ENCODE data around the gene PSMD14. TPM values are rescaled to one million over a fixed set of nuclear protein-coding genes. Genes with fewer than 3 reads are reported as not detected.

PSMD14 gene
- total and polyA plus RNA-seq, 4 donors: 28.8 to 60.5 (median 47.1) TPM

DNA sequence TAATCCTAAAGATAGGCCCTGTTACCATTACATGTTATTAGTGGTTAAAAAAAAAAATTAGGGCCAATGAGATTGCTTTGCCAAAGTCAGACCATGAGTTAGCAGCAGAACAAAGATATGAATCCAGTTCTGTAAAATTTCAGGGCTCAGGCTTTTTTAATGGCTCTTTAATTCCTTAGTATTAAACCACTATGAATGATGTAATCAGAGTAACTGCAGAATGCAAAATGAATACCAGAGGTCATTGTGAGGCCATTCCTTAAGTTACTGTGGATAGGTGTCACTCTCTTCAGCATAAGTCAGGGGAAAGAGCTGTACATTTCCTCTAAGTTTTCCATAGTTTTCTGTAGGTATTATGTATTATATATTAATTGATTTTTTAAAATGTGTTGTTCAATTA is 65.7 kb downstream of the PSMD14 start:
- DNase-seq: no peak
- Histone ChIP-seq H3K9ac (ENCODE audit: insufficient read depth in 1 of 2, low read length in 2 of 2) (no peak overlapping the region), H3K9me3 (ENCODE audit: control insufficient read depth in 4 of 4, insufficient read depth in 3 of 4, low read length in 3 of 4) (no peaks in the 10 kb centered on the region), H3K27me3 (ENCODE audit: control insufficient read depth in 3 of 3, insufficient read depth in 3 of 3, low read length in 2 of 3) (no peaks in the 10 kb centered on the region), H3K27ac (ENCODE audit: low read depth in 1 of 2, low read length in 1 of 2) (no peak overlapping the region), H3K36me3 (ENCODE audit: control insufficient read depth in 4 of 4, insufficient read depth in 4 of 4, low read length in 4 of 4) (peaks cover 0 to 6% (median 1%) of the 10 kb centered on the region in 4 donors), H3K4me1 (ENCODE audit: control insufficient read depth in 5 of 5, insufficient read depth in 5 of 5, low read length in 5 of 5) (peaks cover 0 to under 1% (median 0%) of the 10 kb centered on the region in 5 donors), H3K4me3 (no peak overlapping the region)
- TF ChIP-seq, protein P1, sequence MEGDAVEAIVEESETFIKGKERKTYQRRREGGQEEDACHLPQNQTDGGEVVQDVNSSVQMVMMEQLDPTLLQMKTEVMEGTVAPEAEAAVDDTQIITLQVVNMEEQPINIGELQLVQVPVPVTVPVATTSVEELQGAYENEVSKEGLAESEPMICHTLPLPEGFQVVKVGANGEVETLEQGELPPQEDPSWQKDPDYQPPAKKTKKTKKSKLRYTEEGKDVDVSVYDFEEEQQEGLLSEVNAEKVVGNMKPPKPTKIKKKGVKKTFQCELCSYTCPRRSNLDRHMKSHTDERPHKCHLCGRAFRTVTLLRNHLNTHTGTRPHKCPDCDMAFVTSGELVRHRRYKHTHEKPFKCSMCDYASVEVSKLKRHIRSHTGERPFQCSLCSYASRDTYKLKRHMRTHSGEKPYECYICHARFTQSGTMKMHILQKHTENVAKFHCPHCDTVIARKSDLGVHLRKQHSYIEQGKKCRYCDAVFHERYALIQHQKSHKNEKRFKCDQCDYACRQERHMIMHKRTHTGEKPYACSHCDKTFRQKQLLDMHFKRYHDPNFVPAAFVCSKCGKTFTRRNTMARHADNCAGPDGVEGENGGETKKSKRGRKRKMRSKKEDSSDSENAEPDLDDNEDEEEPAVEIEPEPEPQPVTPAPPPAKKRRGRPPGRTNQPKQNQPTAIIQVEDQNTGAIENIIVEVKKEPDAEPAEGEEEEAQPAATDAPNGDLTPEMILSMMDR (IDR thresholded peaks at IDR 0.05; ENCODE audit: control extremely low read depth, extremely low read depth): no peak
- ATAC-seq (ENCODE audit: insufficient read depth, low FRiP score): no peak

DNA sequence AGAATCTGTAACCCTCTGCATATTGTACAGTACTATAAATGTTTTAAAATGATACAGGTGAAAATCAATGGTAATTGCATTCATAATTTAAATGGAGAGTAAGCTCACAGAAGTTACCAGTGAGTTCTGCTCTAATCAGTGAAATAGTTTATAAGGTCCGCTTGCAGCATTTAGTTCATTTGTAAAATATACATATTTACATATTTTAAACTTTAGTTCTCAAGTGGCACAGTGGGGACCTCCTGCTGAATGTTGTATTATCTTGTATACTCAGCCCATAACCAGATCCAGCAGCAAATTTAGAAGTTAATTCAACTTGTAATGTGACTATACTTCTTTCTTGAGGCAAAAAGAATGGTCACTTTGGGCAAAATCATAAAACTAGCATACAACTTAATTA is 66.2 kb downstream of the PSMD14 start:
- no peaks in the 10 kb centered on the region for H3K9me3 ChIP-seq (ENCODE audit: control insufficient read depth in 4 of 4, insufficient read depth in 3 of 4, low read length in 3 of 4)
- DNase-seq (no peak), ATAC-seq (ENCODE audit: insufficient read depth, low FRiP score) (no peak)
- H3K9ac ChIP-seq (ENCODE audit: insufficient read depth in 1 of 2, low read length in 2 of 2): no peak overlapping the region
- 95 to 100% methylated on average over 1 of the region's 1 CpG for WGBS, 2 donors
- peaks cover 0 to 3% (median 0%) of the 10 kb centered on the region in 5 donors for H3K4me1 ChIP-seq (ENCODE audit: control insufficient read depth in 5 of 5, insufficient read depth in 5 of 5, low read length in 5 of 5)
- TF ChIP-seq, protein P1 (IDR thresholded peaks at IDR 0.05; ENCODE audit: control extremely low read depth, extremely low read depth): no peak
- peaks cover 0 to 6% (median 1%) of the 10 kb centered on the region in 4 donors for H3K36me3 ChIP-seq (ENCODE audit: control insufficient read depth in 4 of 4, insufficient read depth in 4 of 4, low read length in 4 of 4)
- H3K4me3 ChIP-seq: no peak overlapping the region
- no peaks in the 10 kb centered on the region for H3K27me3 ChIP-seq (ENCODE audit: control insufficient read depth in 3 of 3, insufficient read depth in 3 of 3, low read length in 2 of 3)
- H3K27ac ChIP-seq (ENCODE audit: low read depth in 1 of 2, low read length in 1 of 2): no peak overlapping the region

DNA sequence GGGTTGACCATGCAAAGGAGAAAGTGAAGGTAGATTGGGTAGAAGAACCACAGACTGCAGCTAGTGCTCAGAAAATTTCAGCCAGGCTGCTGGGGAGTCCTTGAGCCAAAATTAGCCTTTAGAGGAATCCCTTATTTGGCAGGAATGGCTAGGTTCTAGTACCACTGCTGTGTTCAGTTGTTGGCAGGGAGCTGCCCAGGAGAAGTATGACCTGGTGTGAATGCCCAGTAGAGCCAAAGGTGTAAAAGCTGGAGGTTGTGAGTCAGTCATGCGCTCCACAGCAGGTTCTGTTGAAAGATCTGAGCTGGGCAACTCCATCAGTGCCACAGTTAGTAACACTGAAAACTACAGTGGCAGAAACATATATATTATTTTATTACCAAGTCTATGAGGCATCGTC is 71.5 kb downstream of the PSMD14 start:
- Histone ChIP-seq H3K4me1 (ENCODE audit: control insufficient read depth in 5 of 5, insufficient read depth in 5 of 5, low read length in 5 of 5) (peaks cover 0 to 8% (median 0%) of the 10 kb centered on the region in 5 donors), H3K36me3 (ENCODE audit: control insufficient read depth in 4 of 4, insufficient read depth in 4 of 4, low read length in 4 of 4) (no peaks in the 10 kb centered on the region), H3K9me3 (ENCODE audit: control insufficient read depth in 4 of 4, insufficient read depth in 3 of 4, low read length in 3 of 4) (no peaks in the 10 kb centered on the region), H3K27ac (ENCODE audit: low read depth in 1 of 2, low read length in 1 of 2) (peak overlapping the region in 1 of 2 donors; percentile 21), H3K4me3 (no peak overlapping the region), H3K27me3 (ENCODE audit: control insufficient read depth in 3 of 3, insufficient read depth in 3 of 3, low read length in 2 of 3) (no peaks in the 10 kb centered on the region), H3K9ac (ENCODE audit: insufficient read depth in 1 of 2, low read length in 2 of 2) (no peak overlapping the region)
- WGBS, 2 donors: 96 to 100% methylated on average over 2 of the region's 2 CpGs
- TF ChIP-seq, protein P1 (IDR thresholded peaks at IDR 0.05; ENCODE audit: control extremely low read depth, extremely low read depth): no peak
- ATAC-seq (ENCODE audit: insufficient read depth, low FRiP score): no peak
- DNase-seq: no peak

DNA sequence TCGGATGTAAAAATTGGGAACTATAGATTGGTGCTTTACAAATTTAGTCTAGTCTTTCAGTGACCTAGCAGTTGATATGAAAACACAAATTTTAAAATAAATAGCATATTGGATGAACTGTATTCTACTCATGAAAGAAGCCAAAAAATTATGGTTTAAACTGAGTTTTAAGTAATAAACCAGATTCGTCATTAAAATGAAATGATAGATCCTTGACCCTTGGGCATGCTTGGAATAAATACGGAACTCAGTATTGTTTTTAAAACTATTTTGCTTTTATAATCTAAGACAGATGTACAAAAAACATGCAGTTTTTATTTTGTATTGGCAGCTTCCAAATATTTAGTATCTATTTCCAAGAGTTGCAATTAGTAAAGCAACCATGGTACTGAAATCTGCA is 73.3 kb downstream of the PSMD14 start:
- ATAC-seq (ENCODE audit: insufficient read depth, low FRiP score): no peak
- no peaks in the 10 kb centered on the region for H3K27me3 ChIP-seq (ENCODE audit: control insufficient read depth in 3 of 3, insufficient read depth in 3 of 3, low read length in 2 of 3)
- no peaks in the 10 kb centered on the region for H3K9me3 ChIP-seq (ENCODE audit: control insufficient read depth in 4 of 4, insufficient read depth in 3 of 4, low read length in 3 of 4)
- DNase-seq: no peak
- TF ChIP-seq, protein P1 (IDR thresholded peaks at IDR 0.05; ENCODE audit: control extremely low read depth, extremely low read depth): no peak
- H3K4me1 ChIP-seq (ENCODE audit: control insufficient read depth in 5 of 5, insufficient read depth in 5 of 5, low read length in 5 of 5): peaks cover 0 to 8% (median 0%) of the 10 kb centered on the region in 5 donors
- no peak overlapping the region for H3K27ac ChIP-seq (ENCODE audit: low read depth in 1 of 2, low read length in 1 of 2)
- peaks cover 0 to 2% (median 0%) of the 10 kb centered on the region in 4 donors for H3K36me3 ChIP-seq (ENCODE audit: control insufficient read depth in 4 of 4, insufficient read depth in 4 of 4, low read length in 4 of 4)
- H3K9ac ChIP-seq (ENCODE audit: insufficient read depth in 1 of 2, low read length in 2 of 2): no peak overlapping the region
- WGBS, 2 donors: 93% methylated on average over 3 of the region's 3 CpGs
- H3K4me3 ChIP-seq: no peak overlapping the region

Data from lung (tissue), 12 donors.